ENCODE measurements around the gene CBX8. TPM values are rescaled to one million over a fixed set of nuclear protein-coding genes. Genes with fewer than 3 reads are reported as not detected.
A peak's percentile ranks its signal among the peaks of the same experiment; 100 is the strongest.

CBX8 gene
- total RNA-seq, 1 donor from 2014 or later = 1.1 TPM

GRCh38 chr17:79839356-79840268, 42.7 kb upstream of the CBX8 start, which contains the start of gene CBX4:
Gene CBX4, minus strand, starts transcription at chr17:79839440. Its CDS starts 189 bp downstream, at chr17:79839251.
- Histone ChIP-seq H3K27me3 (peaks cover 32% of the 10 kb centered on the region), H3K9me3 (no peaks in the 10 kb centered on the region), H3K4me1 (peaks cover 24 to 56% of the 10 kb centered on the region in 2 donors), H3K27ac (peak within 1 kb of the TSS; percentile 85 to 88), H3K4me3 (peak within 1 kb of the TSS; percentile 74 to 91), H3K36me3 (peaks cover 7 to 8% of the 10 kb centered on the region in 2 donors)
- DNase-seq (ENCODE audit: low spot score in 2 of 2) = peak; percentile 86 to 97
- TF ChIP-seq CTCF (IDR thresholded peaks at IDR 0.05) = peak; percentile 50 to 65 (median 60)
- intact Hi-C loops (cut with DNase I) = loop anchor here (1.0 to 5.0 kb wide), 4 partner anchors 29 to 263 kb away; partner anchors contain the start of genes CBX2, CBX8 and GAA

- intact Hi-C loops (cut with DNase I) = loop anchor here (1.0 to 5.0 kb wide), 3 partner anchors 28 to 264 kb away; partner anchors contain the start of genes CBX8 and GAA
- peaks cover 20 to 49% of the 10 kb centered on the region in 2 donors for H3K4me1 ChIP-seq
- H3K27ac ChIP-seq = peak overlapping the region; percentile 85 to 88
- peaks cover 16 to 17% of the 10 kb centered on the region in 2 donors for H3K36me3 ChIP-seq
- peaks cover 32% of the 10 kb centered on the region for H3K27me3 ChIP-seq
- H3K4me3 ChIP-seq = peak overlapping the region; percentile 74 to 91
- no peak for TF ChIP-seq CTCF (IDR thresholded peaks at IDR 0.05)
- no peaks in the 10 kb centered on the region for H3K9me3 ChIP-seq
- DNase-seq (ENCODE audit: low spot score in 2 of 2) = no peak
Observed at GRCh38 chr17:79838522-79839274, 41.8 kb upstream of the CBX8 start.

GRCh38 chr17:79837888-79838521, 41.1 kb upstream of the CBX8 start:
- no peak for DNase-seq (ENCODE audit: low spot score in 2 of 2)
- no peak for TF ChIP-seq CTCF (IDR thresholded peaks at IDR 0.05)
- H3K27ac ChIP-seq = peak overlapping the region; percentile 85 to 88
- no peaks in the 10 kb centered on the region for H3K9me3 ChIP-seq
- peaks cover 20 to 21% of the 10 kb centered on the region in 2 donors for H3K36me3 ChIP-seq
- H3K4me1 ChIP-seq = peaks cover 13 to 42% of the 10 kb centered on the region in 2 donors
- H3K4me3 ChIP-seq = peak overlapping the region; percentile 74 to 91
- H3K27me3 ChIP-seq = peaks cover 26% of the 10 kb centered on the region
- intact Hi-C loops (cut with DNase I) = loop anchor here (2.0 to 5.0 kb wide), 2 partner anchors 27 to 264 kb away; partner anchors contain the start of gene GAA

- H3K27me3 ChIP-seq = peaks cover 18% of the 10 kb centered on the region
- intact Hi-C loops (cut with DNase I) = loop anchor here (5.0 kb wide), 1 partner anchor 265 kb away; the partner anchor contains the start of gene GAA
- no peak for DNase-seq (ENCODE audit: low spot score in 2 of 2)
- peaks cover 20 to 21% of the 10 kb centered on the region in 2 donors for H3K36me3 ChIP-seq
- peak overlapping the region; percentile 74 to 91 for H3K4me3 ChIP-seq
- TF ChIP-seq CTCF (IDR thresholded peaks at IDR 0.05) = peak in 1 of 3 experiments; percentile 9
- H3K4me1 ChIP-seq = peaks cover 10 to 43% of the 10 kb centered on the region in 2 donors
- no peak overlapping the region for H3K27ac ChIP-seq
- no peaks in the 10 kb centered on the region for H3K9me3 ChIP-seq
Observed at GRCh38 chr17:79836972-79837887, 40.4 kb upstream of the CBX8 start.

Measured in ascending aorta (tissue), 2 donors.